Thoracic aorta (tissue), 2 donors: ENCODE data around the gene TRIO. TPM values are rescaled to one million over a fixed set of nuclear protein-coding genes. Genes with fewer than 3 reads are reported as not detected.

Experiments
- ATAC-seq: fragments of 150-250 bp; one replicate; pipeline ENCODE4 v1.8.0; 2017; ENCODE audit warnings: low read depth; ENCODE audit not compliant: insufficient number of reproducible peaks, low FRiP score
- DNase-seq: peaks from one replicate; pipeline ENCODE4 v3.0.0-alpha.2; 2020; ENCODE audit warnings: low spot score
- H3K27ac ChIP-seq, 2 donors: fragments of 200-600 bp; sonication (generic); 1 replicate in 1 of 2; 2 replicates in 1 of 2; pipeline ENCODE4 v1.5.1; 2016; ENCODE audit warnings: mild to moderate bottlenecking in 2 of 2, moderate library complexity in 2 of 2
- H3K27me3 ChIP-seq: fragments of 200-600 bp; sonication (generic); replicated peaks from 2 replicates; pipeline ENCODE4 v1.6.0; 2016; ENCODE audit warnings: mild to moderate bottlenecking; ENCODE audit not compliant: insufficient read depth
- H3K36me3 ChIP-seq: fragments of 200-600 bp; sonication (generic); one replicate; pipeline ENCODE4 v1.5.1; 2016
- H3K4me1 ChIP-seq, 2 donors: fragments of 200-600 bp; sonication (generic); 1 replicate in 1 of 2; 2 replicates in 1 of 2; pipeline versions ENCODE4 v1.5.1 to v1.6.0; 2016; ENCODE audit warnings: low read depth in 2 of 2, mild to moderate bottlenecking in 1 of 2; ENCODE audit not compliant: control insufficient read depth in 1 of 2
- H3K4me3 ChIP-seq: fragments of 200-600 bp; sonication (generic); 2 replicates; pipeline ENCODE4 v1.5.1; 2016; ENCODE audit warnings: mild to moderate bottlenecking
- H3K9me3 ChIP-seq: fragments of 200-600 bp; sonication (generic); 2 replicates; pipeline ENCODE4 v1.5.1; 2016
- total RNA-seq, 2 donors: library from RNA; depleted of rRNA; stranded (reverse); fragments of >200 nt; gene quantifications; one replicate each; pipeline versions ENCODE4 v1.1.0 to v1.2.3, GENCODE V29; 2016
- TF ChIP-seq, protein P1 (sequence below): fragments of 200-600 bp; sonication (generic); IDR thresholded peaks from one replicate; pipeline ENCODE4 v1.5.1; 2019; ENCODE audit warnings: antibody characterized with exemption

TRIO gene
- total RNA-seq, 2 donors from 2014 or later = 219 to 300 TPM

GRCh38 chr5:14220642-14221041 lies 77.5 kb downstream of the TRIO start:
- Histone ChIP-seq H3K27me3 (no peaks in the 10 kb centered on the region), H3K9me3 (no peaks in the 10 kb centered on the region), H3K4me3 (no peak overlapping the region), H3K36me3 (no peaks in the 10 kb centered on the region), H3K4me1 (peaks cover 33 to 57% of the 10 kb centered on the region in 2 donors), H3K27ac (peak overlapping the region in 1 of 2 donors; percentile 73)
- TF ChIP-seq, protein P1, sequence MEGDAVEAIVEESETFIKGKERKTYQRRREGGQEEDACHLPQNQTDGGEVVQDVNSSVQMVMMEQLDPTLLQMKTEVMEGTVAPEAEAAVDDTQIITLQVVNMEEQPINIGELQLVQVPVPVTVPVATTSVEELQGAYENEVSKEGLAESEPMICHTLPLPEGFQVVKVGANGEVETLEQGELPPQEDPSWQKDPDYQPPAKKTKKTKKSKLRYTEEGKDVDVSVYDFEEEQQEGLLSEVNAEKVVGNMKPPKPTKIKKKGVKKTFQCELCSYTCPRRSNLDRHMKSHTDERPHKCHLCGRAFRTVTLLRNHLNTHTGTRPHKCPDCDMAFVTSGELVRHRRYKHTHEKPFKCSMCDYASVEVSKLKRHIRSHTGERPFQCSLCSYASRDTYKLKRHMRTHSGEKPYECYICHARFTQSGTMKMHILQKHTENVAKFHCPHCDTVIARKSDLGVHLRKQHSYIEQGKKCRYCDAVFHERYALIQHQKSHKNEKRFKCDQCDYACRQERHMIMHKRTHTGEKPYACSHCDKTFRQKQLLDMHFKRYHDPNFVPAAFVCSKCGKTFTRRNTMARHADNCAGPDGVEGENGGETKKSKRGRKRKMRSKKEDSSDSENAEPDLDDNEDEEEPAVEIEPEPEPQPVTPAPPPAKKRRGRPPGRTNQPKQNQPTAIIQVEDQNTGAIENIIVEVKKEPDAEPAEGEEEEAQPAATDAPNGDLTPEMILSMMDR = no peak
- ATAC-seq = no peak
- DNase-seq = no peak

DNA sequence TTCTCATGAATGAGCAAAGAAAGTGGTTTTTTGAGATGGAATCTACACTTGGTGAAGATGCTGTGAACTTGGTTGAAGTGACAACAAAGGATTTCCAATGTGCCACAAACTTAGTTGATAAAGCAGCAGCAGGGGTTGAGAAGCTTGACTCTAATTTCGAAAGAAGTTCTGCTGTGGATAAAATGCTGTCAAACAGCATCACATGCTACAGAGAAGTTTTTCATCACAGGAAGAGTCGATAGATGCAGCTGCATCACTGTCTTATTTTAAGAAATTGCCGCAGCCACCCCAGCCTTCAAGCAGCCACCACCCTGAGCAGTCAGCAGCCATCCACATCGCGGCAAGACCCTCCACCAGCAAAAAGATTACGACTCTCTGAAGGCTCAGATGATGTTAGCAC lies 78.6 kb downstream of the TRIO start:
- no peak overlapping the region for H3K4me3 ChIP-seq
- no peaks in the 10 kb centered on the region for H3K27me3 ChIP-seq
- peaks cover 33 to 58% of the 10 kb centered on the region in 2 donors for H3K4me1 ChIP-seq
- H3K36me3 ChIP-seq = no peaks in the 10 kb centered on the region
- H3K27ac ChIP-seq = no peak overlapping the region
- ATAC-seq (no peak), DNase-seq (no peak)
- H3K9me3 ChIP-seq = no peaks in the 10 kb centered on the region
- TF ChIP-seq, protein P1 = no peak

- Histone ChIP-seq H3K27ac (no peak overlapping the region), H3K9me3 (no peaks in the 10 kb centered on the region), H3K27me3 (no peaks in the 10 kb centered on the region), H3K36me3 (no peaks in the 10 kb centered on the region), H3K4me3 (no peak overlapping the region), H3K4me1 (peaks cover 30 to 58% of the 10 kb centered on the region in 2 donors)
- TF ChIP-seq, protein P1 = no peak
- no peak for ATAC-seq
- DNase-seq = no peak
Observed at GRCh38 chr5:14222206-14222605, 79.1 kb downstream of the TRIO start.

DNA sequence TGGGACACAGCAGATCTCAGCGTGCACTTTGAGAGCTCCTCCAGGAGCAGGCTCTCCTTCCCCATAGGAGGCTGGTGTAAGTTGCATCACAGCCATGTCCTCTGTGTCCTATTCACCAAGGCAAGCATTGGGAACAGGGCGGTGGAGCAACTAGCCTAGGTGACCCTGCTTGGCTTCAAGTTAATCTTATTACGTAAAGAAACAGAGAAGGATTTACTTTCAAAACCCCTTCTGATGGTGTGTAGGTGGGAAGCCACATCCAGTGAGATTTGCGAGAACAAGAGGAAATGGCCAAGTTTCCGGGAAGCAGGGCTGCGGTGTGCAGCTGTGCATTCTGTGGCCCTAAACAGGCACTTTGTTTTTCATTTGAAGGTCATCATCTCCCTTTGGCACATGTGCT lies 80.2 kb downstream of the TRIO start:
- ATAC-seq (no peak), DNase-seq (no peak)
- no peak overlapping the region for H3K27ac ChIP-seq
- no peak overlapping the region for H3K4me3 ChIP-seq
- no peaks in the 10 kb centered on the region for H3K27me3 ChIP-seq
- H3K4me1 ChIP-seq = peaks cover 21 to 50% of the 10 kb centered on the region in 2 donors
- H3K36me3 ChIP-seq = no peaks in the 10 kb centered on the region
- H3K9me3 ChIP-seq = no peaks in the 10 kb centered on the region
- TF ChIP-seq, protein P1 = no peak

- H3K27ac ChIP-seq = no peak overlapping the region
- no peak for DNase-seq
- H3K4me1 ChIP-seq = peaks cover 5 to 31% of the 10 kb centered on the region in 2 donors
- no peak for ATAC-seq
- TF ChIP-seq, protein P1 = no peak
- no peaks in the 10 kb centered on the region for H3K27me3 ChIP-seq
- no peaks in the 10 kb centered on the region for H3K9me3 ChIP-seq
- H3K4me3 ChIP-seq = no peak overlapping the region
- H3K36me3 ChIP-seq = no peaks in the 10 kb centered on the region
Observed at GRCh38 chr5:14225173-14225834, 82.2 kb downstream of the TRIO start.
